ENCODE measurements around the gene HLA-DQB1.
"Not testable (repeated sequence)": the region's sequence is repeated elsewhere in the genome, so short reads cannot be mapped to it uniquely, and the experiment has no call there.

The HLA-DQB1 gene

GRCh38 chr6:32659856-32660595 is 6.4 kb downstream of the HLA-DQB1 start:
- DNase-seq: no peak

- no peak for DNase-seq
These were observed 8.1 kb downstream of the HLA-DQB1 start for GRCh38 chr6:32658268-32658897.

- not testable (repeated sequence) for DNase-seq
These were observed 8.6 kb downstream of the HLA-DQB1 start for GRCh38 chr6:32657819-32658218.

GRCh38 chr6:32657329-32657728 is 9.1 kb downstream of the HLA-DQB1 start:
- not testable (repeated sequence) for DNase-seq

GRCh38 chr6:32655203-32655710 is 11.2 kb downstream of the HLA-DQB1 start:
- no peak for DNase-seq

- no peak for DNase-seq
These were observed 21.3 kb downstream of the HLA-DQB1 start for GRCh38 chr6:32645047-32645703.

GRCh38 chr6:32643904-32644303 is 22.6 kb downstream of the HLA-DQB1 start:
- DNase-seq: no peak

GRCh38 chr6:32642720-32643106 is 23.7 kb downstream of the HLA-DQB1 start:
- no peak for DNase-seq

- not testable (repeated sequence) for DNase-seq
These were observed 24.4 kb downstream of the HLA-DQB1 start for GRCh38 chr6:32641785-32642719.

- no peak for DNase-seq
These were observed 25.3 kb downstream of the HLA-DQB1 start for GRCh38 chr6:32641122-32641521.

GRCh38 chr6:32639440-32640394 is 26.7 kb downstream of the HLA-DQB1 start:
- no peak for DNase-seq

- no peak for DNase-seq
These were observed 27.8 kb downstream of the HLA-DQB1 start for GRCh38 chr6:32638532-32639219.

- DNase-seq: no peak
These were observed 28.6 kb downstream of the HLA-DQB1 start for GRCh38 chr6:32637883-32638282.

GRCh38 chr6:32637219-32637880 is 29.1 kb downstream of the HLA-DQB1 start, which contains the start of gene HLA-DQA1:
Gene HLA-DQA1 (plus strand): TSS chr6:32637406. CDS start chr6:32637459, 53 bp downstream.
- no peak for DNase-seq

GRCh38 chr6:32635526-32636123 is 30.8 kb downstream of the HLA-DQB1 start:
- DNase-seq: no peak

GRCh38 chr6:32629793-32630192 is 36.7 kb downstream of the HLA-DQB1 start:
- not testable (repeated sequence) for DNase-seq

GRCh38 chr6:32627831-32628230 is 38.6 kb downstream of the HLA-DQB1 start:
- DNase-seq: no peak

- no peak for DNase-seq
These were observed 39.2 kb downstream of the HLA-DQB1 start for GRCh38 chr6:32627249-32627648.

- no peak for DNase-seq
These were observed 41.3 kb downstream of the HLA-DQB1 start for GRCh38 chr6:32625137-32625536.

- DNase-seq: no peak
These were observed 41.9 kb downstream of the HLA-DQB1 start for GRCh38 chr6:32624565-32624964.
